Neuron (in vitro differentiated cells): Measurements from ENCODE around the gene GPR21.

Experiments
- H2AFZ ChIP-seq: one replicate; pipeline ENCODE4 v1.6.1; 2013; ENCODE audit warnings: low read depth, mild to moderate bottlenecking, inconsistent platforms, low read length, moderate library complexity
- H3K27me3 ChIP-seq: one replicate; pipeline ENCODE4 v1.6.1; 2013; ENCODE audit warnings: low read length; ENCODE audit not compliant: insufficient read depth
- H3K36me3 ChIP-seq: one replicate; pipeline ENCODE4 v1.6.1; 2013; ENCODE audit warnings: low read length; ENCODE audit not compliant: insufficient read depth
- H3K4me1 ChIP-seq: one replicate; pipeline ENCODE4 v1.6.1; 2013; ENCODE audit warnings: low read length; ENCODE audit not compliant: insufficient read depth
- H3K4me3 ChIP-seq: 2 replicates; pipeline ENCODE4 v1.5.1; 2013; ENCODE audit warnings: mild to moderate bottlenecking, low read length, moderate library complexity
- H3K9me3 ChIP-seq: one replicate; pipeline ENCODE4 v1.6.1; 2013; ENCODE audit warnings: low read length

GPR21 gene

GRCh38 chr9:123061216-123061615, 27.7 kb downstream of the GPR21 start:
- no peaks in the 10 kb centered on the region for H3K9me3 ChIP-seq
- peaks cover 37% of the 10 kb centered on the region for H3K36me3 ChIP-seq
- no peaks in the 10 kb centered on the region for H3K27me3 ChIP-seq
- H2AFZ ChIP-seq, result no peak overlapping the region
- H3K4me3 ChIP-seq, result no peak overlapping the region
- H3K4me1 ChIP-seq, result no peaks in the 10 kb centered on the region

DNA sequence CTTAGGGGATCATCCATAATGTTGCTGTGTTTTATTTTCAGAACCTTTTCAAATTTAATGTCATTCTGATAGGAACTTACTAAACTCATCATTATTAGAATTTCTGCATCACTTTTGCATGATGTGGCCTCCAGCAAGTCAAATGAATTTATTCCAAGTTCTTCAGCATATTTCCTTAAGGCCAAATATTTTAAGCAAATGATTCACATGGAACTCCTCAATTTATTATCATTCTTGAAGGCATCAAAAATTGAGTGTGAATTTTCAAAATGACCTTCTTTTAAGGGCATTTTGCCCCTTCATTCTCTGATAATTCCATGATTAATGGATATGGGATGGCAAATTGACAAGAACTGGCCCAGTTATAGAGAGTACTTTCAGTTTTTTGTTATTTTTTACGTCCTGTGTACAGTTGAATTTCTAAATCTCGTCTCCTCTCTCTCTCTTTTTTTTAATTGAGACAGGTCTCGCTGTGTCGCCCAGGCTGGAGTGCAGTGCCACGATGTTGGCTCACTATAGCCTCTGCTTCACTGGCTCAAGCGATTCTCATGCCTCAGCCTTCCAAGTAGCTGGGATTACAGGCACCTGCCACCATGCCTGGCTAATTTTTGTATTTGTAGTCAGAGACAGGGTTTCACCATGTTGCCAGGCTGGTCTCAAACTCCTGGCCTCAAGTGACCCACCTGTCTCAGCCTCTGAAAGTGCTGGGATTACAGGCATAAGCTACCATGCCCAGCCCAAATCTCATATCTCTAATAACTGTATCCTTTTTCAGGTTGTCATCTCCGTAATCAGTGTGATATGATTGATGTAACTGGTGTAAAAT, 29.1 kb downstream of the GPR21 start:
- Histone ChIP-seq H3K9me3 (no peaks in the 10 kb centered on the region), H3K4me1 (no peaks in the 10 kb centered on the region), H3K27me3 (no peaks in the 10 kb centered on the region), H3K36me3 (peaks cover 50% of the 10 kb centered on the region), H2AFZ (no peak overlapping the region), H3K4me3 (no peak overlapping the region)

GRCh38 chr9:123063177-123063598, 29.7 kb downstream of the GPR21 start:
- Histone ChIP-seq H3K4me1 (no peaks in the 10 kb centered on the region), H3K27me3 (no peaks in the 10 kb centered on the region), H3K4me3 (no peak overlapping the region), H3K36me3 (peaks cover 55% of the 10 kb centered on the region), H2AFZ (no peak overlapping the region), H3K9me3 (no peaks in the 10 kb centered on the region)

DNA sequence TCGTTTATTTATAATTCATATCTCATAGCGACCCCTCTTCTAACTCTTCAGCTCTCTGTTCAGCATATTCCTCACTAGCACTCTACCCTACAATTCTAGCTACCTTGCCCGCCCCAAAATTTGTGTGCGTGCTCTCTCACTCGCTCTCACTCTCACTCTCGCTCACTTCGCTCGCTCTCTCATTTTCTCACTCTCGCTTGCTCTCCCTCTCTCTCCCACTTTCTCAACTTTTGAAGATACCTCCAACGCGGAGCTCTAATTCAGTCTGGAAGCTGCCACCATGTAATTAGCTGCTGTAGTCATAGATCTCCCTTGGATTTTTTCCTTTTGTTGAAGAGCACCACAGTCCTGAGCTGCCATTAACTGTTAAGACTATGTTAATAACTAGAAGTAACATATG, 30.4 kb downstream of the GPR21 start:
- H3K36me3 ChIP-seq, result peaks cover 62% of the 10 kb centered on the region
- H2AFZ ChIP-seq, result no peak overlapping the region
- H3K4me1 ChIP-seq, result no peaks in the 10 kb centered on the region
- no peaks in the 10 kb centered on the region for H3K27me3 ChIP-seq
- no peaks in the 10 kb centered on the region for H3K9me3 ChIP-seq
- H3K4me3 ChIP-seq, result no peak overlapping the region

DNA sequence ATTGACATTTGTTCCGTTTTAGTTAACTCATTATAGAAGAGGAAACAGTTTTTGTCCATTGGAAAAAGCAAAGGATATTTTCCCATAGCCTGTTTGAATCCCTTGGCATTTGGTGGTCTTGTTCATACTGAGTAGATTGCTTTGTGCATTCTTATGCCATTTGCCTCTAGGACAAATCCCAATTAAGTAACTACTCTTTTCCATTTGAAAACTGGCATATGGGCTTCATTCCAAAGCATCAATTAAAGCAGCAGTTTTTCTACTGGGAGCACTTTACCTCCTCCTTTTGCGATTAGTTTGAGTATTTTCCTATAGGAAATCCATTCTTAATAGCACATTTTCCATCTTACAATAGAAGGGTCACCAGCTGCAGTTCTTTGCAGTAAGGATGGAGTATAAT, 31.2 kb downstream of the GPR21 start:
- no peak overlapping the region for H2AFZ ChIP-seq
- H3K4me1 ChIP-seq, result no peaks in the 10 kb centered on the region
- no peaks in the 10 kb centered on the region for H3K27me3 ChIP-seq
- H3K9me3 ChIP-seq, result no peaks in the 10 kb centered on the region
- peaks cover 69% of the 10 kb centered on the region for H3K36me3 ChIP-seq
- no peak overlapping the region for H3K4me3 ChIP-seq

GRCh38 chr9:123065196-123065595, 31.7 kb downstream of the GPR21 start:
- Histone ChIP-seq H3K9me3 (no peaks in the 10 kb centered on the region), H3K4me3 (no peak overlapping the region), H3K4me1 (no peaks in the 10 kb centered on the region), H2AFZ (no peak overlapping the region), H3K36me3 (peaks cover 73% of the 10 kb centered on the region), H3K27me3 (no peaks in the 10 kb centered on the region)

DNA sequence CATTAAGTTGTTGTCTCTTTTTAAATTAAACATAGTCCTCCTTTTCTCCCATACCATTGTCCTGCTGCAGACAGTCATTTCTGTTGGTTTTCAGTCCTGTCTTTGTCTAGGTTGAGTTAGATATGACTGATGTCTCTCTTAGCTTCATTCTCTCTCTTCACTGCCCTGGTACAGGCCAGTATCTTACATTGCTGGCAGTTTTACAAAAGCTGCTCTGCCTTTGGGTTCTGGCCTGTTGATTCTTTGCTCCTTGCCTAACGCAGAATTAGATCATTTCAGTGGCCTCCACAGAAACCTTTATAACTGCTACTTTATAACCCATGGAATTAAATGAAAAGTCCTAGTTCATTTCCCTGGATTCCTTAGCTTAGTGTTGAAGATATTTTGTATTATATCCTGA, 33.7 kb downstream of the GPR21 start:
- H3K4me3 ChIP-seq, result no peak overlapping the region
- no peaks in the 10 kb centered on the region for H3K4me1 ChIP-seq
- no peak overlapping the region for H2AFZ ChIP-seq
- H3K9me3 ChIP-seq, result no peaks in the 10 kb centered on the region
- H3K27me3 ChIP-seq, result no peaks in the 10 kb centered on the region
- peaks cover 80% of the 10 kb centered on the region for H3K36me3 ChIP-seq

DNA sequence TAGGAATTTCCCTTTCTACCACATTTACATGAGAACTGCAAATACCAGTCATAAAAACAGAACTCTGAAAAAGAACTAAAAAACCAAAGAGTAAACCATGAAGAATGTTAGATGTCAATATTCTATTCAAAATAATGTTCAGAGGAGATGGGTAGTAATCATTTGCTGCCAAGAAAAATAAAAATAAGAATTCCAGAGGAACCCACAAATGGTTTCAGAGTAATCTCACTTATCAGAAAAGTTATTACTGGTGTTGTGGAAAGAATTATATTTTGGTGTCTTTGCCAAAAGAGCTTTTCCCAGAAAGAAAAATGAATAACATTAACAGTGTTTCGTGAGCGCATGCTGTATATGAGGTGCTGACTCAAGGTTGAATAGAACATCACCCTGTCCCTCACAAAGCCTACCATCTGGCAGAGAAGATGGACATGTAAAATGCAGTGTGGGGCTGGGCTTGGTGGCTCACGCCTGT, 35.6 kb downstream of the GPR21 start:
- Histone ChIP-seq H3K36me3 (peaks cover 94% of the 10 kb centered on the region), H3K9me3 (no peaks in the 10 kb centered on the region), H2AFZ (no peak overlapping the region), H3K27me3 (no peaks in the 10 kb centered on the region), H3K4me1 (no peaks in the 10 kb centered on the region), H3K4me3 (no peak overlapping the region)

DNA sequence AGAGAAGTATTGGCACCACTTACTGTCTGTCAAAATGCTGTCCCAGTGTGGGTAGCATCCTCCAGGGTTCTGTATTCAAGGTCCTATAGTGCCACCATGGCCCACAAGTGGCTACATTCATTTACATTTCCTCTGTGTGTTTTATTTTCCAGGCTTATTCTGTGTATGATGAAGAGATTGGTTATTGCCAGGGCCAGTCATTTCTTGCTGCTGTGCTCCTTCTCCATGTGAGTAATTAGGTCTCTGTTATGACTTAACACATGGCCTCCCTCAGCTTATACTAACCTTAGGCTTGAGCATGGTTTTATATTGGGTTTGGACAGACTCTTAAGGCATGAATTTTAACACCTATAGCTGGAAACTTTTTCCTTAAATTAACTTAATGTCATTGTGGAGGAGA, 36.7 kb downstream of the GPR21 start:
- no peaks in the 10 kb centered on the region for H3K9me3 ChIP-seq
- no peaks in the 10 kb centered on the region for H3K4me1 ChIP-seq
- no peak overlapping the region for H3K4me3 ChIP-seq
- no peaks in the 10 kb centered on the region for H3K27me3 ChIP-seq
- peaks cover 89% of the 10 kb centered on the region for H3K36me3 ChIP-seq
- H2AFZ ChIP-seq, result no peak overlapping the region

- Histone ChIP-seq H3K4me3 (no peak overlapping the region), H3K27me3 (no peaks in the 10 kb centered on the region), H3K9me3 (no peaks in the 10 kb centered on the region), H3K36me3 (peaks cover 83% of the 10 kb centered on the region), H3K4me1 (no peaks in the 10 kb centered on the region), H2AFZ (no peak overlapping the region)
Measured at GRCh38 chr9:123072407-123072995, 39.0 kb downstream of the GPR21 start.

GRCh38 chr9:123073441-123073840, 40.0 kb downstream of the GPR21 start:
- Histone ChIP-seq H3K27me3 (no peaks in the 10 kb centered on the region), H3K9me3 (no peaks in the 10 kb centered on the region), H3K4me3 (no peak overlapping the region), H2AFZ (no peak overlapping the region), H3K4me1 (no peaks in the 10 kb centered on the region), H3K36me3 (peaks cover 84% of the 10 kb centered on the region)

- no peak overlapping the region for H3K4me3 ChIP-seq
- no peaks in the 10 kb centered on the region for H3K4me1 ChIP-seq
- no peaks in the 10 kb centered on the region for H3K9me3 ChIP-seq
- no peaks in the 10 kb centered on the region for H3K27me3 ChIP-seq
- H3K36me3 ChIP-seq, result peaks cover 83% of the 10 kb centered on the region
- no peak overlapping the region for H2AFZ ChIP-seq
Measured at GRCh38 chr9:123073991-123074422, 40.5 kb downstream of the GPR21 start.

- Histone ChIP-seq H3K9me3 (no peaks in the 10 kb centered on the region), H2AFZ (no peak overlapping the region), H3K27me3 (no peaks in the 10 kb centered on the region), H3K36me3 (peaks cover 78% of the 10 kb centered on the region), H3K4me1 (no peaks in the 10 kb centered on the region), H3K4me3 (no peak overlapping the region)
Measured at GRCh38 chr9:123074628-123075027, 41.2 kb downstream of the GPR21 start.
